SKM-1 treated with dmso at 0.1 percent for 144 hours (cell line): Measurements from ENCODE around the gene PPP3CA.

Experiments
- DNase-seq: peaks from one replicate; lab custom pipeline; 2025; ENCODE audit not compliant: unreplicated experiment; lab: John Stamatoyannopoulos, UW

The PPP3CA gene

DNA sequence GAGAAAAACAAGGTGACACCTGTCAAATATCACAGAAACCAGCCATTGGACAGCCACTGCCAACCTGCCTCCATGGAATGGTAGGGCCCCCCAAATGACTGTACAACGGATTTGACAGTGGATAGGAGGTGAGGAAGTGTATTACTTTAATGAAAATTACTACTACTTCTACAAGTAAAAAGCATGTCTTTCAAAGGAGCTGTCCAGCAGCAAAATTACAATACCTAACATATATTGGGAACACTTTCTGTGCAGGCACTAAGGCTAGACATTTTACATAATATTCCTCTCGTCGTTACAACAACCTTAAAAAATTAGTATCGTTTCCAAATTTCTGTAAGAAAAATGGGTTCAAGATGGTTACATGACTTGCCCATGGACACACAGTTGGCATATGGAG, 14.9 kb downstream of the PPP3CA start:
- DNase-seq: no peak

DNA sequence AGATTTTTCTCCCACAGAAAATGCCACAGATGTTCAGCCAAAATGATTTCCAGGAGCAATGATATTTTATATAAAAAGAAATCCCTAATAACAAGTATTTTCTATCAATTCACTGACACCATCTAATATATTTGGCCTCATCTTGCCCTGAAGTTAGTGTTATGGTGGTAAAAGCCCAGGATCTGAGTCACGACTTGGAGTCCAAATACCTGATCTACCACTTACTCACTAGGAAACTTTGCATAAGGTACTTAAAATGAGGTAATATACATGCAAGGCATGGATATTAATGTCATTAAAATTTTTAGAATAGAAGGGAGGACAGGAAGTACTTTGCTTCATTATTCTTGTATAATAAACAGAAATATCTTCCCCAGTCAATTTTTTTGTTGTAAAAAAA, 16.3 kb downstream of the PPP3CA start:
- no peak for DNase-seq

DNA sequence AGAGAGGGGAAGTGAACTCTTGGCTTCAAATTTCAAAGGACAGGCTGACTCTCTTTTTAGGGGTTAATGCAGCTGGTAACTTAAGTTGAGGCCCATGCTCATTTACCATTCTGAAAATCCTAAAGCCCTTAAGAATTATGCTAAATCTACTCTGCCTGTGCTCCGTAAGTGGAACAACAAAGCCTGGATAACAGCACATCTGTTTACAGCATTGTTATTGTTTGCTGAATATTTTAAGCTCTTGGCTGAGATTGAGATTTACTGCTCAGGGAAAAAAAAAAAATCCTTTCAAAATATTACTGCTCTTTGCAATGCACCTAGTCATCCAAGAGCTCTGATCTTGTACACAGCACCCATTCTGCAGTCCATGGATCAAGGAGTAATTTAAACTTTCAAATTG, 17.7 kb downstream of the PPP3CA start:
- DNase-seq: no peak

GRCh38 chr4:101328063-101328602, 19.2 kb downstream of the PPP3CA start:
- DNase-seq: no peak

DNA sequence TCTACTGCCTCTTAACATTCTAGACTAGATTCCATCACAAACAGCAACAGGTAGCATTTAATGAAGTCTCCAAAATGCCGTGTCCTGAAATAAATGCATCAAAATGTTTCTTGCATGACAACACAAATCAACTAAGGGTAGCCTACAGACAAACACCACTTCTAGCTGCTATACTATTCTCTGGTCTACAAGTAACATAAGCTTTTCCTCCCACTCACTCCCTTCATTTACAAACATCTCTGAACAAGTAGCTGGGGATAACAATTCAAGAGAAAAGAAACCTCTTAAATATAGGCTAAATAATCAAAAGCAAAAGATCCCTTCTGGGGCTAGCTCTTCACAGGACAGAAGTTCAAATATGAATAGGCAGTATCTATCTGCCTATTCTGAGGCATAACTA, 20.8 kb downstream of the PPP3CA start:
- no peak for DNase-seq

DNA sequence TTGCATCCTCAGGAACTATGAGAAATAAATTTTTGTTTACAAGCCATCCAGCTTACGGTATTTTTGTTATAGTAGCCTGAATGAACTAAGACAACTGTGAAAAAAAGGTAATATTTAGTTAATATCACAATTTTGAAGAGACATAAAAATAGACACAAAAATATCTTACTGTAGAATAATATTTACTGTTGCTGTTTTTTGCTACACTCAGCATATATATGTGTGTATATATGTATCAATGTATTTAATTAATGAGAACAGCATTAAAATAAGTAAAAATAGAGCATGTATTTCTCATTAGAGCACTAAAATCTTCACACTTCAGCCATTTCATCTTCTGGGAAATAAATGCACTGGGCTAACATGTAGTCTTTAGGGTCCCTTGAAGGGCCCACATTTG, 24.6 kb downstream of the PPP3CA start:
- DNase-seq: no peak

DNA sequence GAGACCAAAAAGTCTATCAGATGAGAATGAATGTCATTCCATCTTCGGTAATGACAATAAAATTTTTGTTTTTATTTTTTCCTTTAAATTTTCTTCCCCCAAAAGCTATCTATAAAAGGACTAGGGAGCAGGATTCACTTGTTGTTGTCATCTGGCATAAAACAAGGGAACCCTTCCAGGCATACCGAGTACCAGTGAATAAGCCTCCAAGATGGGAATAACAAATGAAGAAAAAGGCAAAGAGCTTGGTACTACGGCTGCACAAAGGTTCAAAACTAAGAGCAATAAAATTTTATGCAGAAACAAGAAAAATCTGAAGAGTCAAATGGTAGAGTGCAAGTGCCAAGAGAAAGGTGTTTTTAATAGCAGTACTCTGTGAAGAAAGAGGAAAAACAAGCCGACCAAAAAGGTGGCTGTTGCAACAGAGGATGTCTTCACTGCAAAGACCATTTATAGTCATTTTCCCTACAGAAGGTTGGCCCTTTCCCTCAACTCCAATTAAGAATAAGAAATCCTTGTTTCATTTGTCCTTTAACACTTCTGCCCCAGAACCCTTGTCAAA, 25.8 kb downstream of the PPP3CA start:
- peak; percentile 16 for DNase-seq

DNA sequence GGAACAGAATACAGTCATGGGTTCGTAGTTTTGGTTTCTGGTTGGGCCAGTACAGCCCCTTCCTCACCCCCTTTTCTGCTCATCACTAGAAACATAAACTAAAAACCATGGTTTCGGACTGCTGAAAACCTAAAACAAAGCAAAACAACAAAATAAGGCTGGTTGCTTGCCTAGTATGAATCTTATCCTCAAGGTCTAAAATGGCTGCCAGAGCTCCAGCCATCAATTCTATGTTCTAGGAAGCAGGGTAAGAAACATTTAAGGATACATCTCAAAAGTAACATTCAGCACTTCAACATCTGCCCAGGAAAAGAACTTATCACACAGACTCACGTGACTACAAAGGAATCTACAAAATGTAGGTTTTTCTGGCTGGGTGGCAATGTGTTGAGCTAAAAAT, 31.5 kb downstream of the PPP3CA start:
- no peak for DNase-seq

DNA sequence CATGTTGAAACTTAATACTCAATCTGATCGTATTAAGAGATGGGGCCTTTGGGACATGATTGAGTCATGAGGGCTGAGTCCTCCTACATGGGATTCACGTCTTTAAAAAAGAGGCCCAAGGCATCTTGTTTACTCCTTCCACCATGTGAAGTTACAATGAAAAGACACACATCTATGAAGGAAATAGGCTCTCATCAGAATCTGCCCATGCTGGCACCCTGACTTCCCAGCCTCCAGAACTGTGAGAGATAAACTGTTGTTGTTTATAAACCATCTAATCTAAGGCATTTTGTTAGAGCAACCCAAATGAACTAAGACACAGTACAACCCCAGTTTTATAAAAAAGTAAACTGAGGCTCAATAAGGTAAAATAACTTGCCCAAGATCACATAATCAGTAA, 32.3 kb downstream of the PPP3CA start:
- DNase-seq: no peak

DNA sequence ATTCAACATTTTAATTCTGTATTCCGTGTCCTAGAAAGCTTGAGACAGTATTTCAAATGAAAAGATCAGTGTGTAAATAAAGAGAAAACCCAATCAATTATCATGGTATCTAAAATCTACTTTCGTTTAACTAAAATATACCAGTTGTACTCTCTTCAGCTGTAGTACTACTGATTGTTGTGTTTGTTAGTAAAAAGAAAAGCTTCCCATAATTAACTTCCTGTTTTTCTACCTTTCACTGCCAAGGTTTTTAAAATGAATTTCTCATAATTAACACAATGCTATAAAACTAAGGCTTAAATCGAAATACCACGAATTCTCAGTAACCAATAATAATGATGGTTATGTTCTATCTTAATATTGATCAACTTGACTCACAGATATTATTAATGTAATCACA, 37.4 kb downstream of the PPP3CA start:
- DNase-seq: no peak

- DNase-seq: no peak
Observed at GRCh38 chr4:101307899-101308298, 39.4 kb downstream of the PPP3CA start.

- DNase-seq: no peak
Observed at GRCh38 chr4:101306764-101307615, 40.3 kb downstream of the PPP3CA start.

GRCh38 chr4:101306225-101306624, 41.1 kb downstream of the PPP3CA start:
- DNase-seq: no peak

DNA sequence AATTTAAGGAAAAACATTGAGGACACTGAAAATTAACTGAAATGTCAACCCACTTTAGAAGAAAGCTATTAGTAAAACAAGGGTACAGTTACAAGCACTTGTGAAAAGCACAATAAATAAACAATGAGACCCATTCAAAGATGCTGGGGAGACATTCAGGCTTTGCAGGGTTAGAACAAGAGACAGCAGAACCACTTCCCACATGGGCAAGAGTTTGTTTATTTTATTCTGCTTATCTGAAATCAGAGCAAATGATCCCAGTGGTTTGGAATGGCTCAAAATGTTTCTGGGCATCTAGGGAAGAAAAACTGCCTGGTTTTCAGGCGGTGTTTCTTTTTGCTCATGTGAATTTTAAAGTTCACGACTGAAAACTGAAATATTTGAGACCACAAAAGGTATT, 42.4 kb downstream of the PPP3CA start:
- DNase-seq: no peak

- DNase-seq: no peak
Observed at GRCh38 chr4:101299899-101300540, 47.3 kb downstream of the PPP3CA start.

DNA sequence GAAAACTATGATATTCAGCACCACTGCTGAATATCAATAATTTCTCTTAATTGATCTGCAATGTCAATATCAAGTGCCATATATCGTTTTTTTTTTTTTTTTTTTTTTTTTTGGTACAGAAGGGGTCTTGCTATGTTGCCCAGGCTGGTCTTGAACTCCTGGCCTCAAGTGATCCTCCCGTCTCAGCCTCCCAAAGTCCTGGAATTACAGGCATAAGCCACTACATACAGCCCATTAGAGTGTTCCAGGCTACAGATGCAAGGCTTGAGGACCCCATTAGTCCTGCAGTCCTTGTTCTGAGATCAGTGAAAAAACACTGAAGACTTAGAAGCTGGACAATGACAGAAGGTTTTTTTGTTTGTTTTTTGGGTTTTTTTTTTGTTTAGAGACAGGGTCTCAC, 48.3 kb downstream of the PPP3CA start:
- no peak for DNase-seq

DNA sequence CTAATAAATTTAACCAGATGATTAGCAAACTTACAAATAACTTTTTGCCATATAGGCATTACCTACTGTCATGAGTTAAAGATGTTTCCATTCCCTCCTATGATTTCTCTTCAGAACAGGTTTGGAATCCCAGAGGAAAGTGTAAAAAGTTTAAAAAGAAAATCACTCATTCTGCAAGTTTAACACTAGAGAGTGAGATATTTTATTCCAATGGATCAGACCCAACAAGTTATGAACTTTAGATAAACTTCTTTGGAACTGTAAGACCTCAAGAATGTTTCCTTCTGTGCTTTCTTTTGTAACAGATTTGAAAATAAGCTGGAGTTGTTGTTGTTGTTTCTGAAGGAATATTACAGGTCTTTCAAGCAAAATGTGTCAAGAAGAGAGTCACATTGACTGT, 51.6 kb downstream of the PPP3CA start:
- no peak for DNase-seq

DNA sequence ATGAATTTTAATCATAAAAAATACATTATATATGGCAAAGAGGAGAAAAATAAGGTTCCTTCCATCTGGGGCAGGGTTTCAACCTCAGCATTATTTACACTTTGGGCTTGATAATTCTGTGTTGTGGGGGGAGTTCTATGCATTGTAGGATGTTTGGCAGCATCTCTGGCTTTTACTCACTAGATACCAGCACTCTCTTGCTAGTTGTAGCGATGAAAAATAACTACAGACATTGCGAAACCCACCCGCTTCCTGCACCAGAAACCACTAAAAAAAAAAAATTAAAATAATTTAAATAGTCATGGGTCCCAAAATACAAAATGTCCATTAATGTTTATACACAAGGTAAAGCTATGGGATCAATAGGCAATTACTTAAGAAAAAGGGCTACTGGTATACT, 52.7 kb downstream of the PPP3CA start:
- no peak for DNase-seq

GRCh38 chr4:101292901-101293300, 54.4 kb downstream of the PPP3CA start:
- DNase-seq: no peak

- no peak for DNase-seq
Observed at GRCh38 chr4:101292214-101292613, 55.1 kb downstream of the PPP3CA start.

- no peak for DNase-seq
Observed at GRCh38 chr4:101291198-101291597, 56.1 kb downstream of the PPP3CA start.

GRCh38 chr4:101290654-101291053, 56.7 kb downstream of the PPP3CA start:
- no peak for DNase-seq
